HG03469 (cell line): ENCODE measurements around the gene TRAPPC5.

Experiments used
- ATAC-seq: cut with Tn5 transposase; IDR thresholded peaks from one replicate; pipeline ENCODE4 v1.9.1; 2021; ENCODE audit warnings: mild to moderate bottlenecking, moderate library complexity, moderate number of reproducible peaks; ENCODE audit not compliant: unreplicated experiment

TRAPPC5 gene

GRCh38 chr19:7645656-7646425 lies 34.8 kb upstream of the TRAPPC5 start:
- no peak for ATAC-seq

DNA sequence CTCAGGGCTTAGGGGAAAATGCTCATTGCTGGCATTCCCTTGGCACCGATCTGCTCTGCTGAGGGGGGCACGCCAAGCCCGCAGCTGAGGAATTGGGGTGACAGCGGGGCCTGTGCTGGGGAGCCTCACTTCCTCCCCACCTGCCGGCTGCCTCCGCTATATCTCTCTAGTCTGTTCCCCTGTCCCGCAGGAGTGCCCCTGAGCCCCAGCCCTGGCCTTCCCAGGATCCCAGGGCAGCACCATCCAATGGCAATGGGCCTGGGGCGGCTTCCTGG lies 34.3 kb upstream of the TRAPPC5 start:
- ATAC-seq, result no peak

DNA sequence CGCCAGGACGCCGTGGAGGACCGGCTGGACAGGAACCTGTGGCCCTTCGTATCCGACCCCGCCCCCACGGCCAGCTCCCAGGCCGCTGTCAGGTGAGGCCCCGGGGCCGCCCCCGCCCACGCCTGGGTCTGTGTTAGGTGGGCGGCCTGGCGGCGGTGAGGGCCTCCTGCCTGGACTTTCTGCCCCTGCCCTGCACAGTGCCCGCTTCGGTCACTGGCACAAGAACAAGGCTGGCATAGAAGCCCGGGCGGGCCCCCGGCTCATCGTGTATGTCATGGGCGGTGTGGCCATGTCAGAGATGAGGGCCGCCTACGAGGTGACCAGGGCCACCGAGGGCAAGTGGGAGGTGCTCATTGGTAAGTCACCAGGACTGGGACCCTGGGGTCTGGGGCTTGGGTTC lies 33.5 kb upstream of the TRAPPC5 start:
- ATAC-seq, result no peak

DNA sequence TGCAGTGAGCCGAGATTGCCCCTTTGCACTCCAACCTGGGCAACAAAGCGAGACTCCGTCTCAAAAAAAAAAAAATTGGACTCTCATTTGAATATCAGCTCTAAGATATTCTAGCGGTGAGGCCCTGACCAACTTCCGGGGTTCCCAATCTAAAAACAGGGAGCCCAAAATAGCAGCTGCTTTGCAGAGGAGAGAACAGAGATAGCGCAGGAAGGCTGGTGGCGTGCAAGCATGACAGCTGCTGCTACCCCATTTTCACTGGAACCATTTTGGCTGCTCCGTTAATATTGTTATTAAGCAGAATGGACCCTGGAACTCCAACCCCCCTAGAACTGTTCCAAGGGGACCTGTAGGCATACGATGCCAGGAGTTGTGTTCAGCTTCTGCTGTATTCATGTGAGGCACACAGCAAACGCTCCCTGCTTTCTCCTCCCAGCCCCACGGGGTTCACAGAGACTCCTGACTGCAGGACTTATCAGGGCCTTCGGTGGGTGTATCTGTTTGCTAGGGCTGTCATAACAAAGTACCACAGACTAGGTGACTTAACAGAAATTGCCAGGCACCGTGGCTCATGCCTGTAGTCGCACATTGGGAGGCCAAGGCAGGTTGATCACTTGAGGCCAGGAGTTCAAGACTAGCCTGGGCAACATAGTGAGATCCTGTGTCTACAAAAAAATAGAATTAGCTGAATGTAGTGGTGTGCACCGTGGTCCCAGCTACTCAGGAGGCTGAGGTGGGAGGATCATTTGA lies 32.2 kb upstream of the TRAPPC5 start:
- no peak for ATAC-seq

DNA sequence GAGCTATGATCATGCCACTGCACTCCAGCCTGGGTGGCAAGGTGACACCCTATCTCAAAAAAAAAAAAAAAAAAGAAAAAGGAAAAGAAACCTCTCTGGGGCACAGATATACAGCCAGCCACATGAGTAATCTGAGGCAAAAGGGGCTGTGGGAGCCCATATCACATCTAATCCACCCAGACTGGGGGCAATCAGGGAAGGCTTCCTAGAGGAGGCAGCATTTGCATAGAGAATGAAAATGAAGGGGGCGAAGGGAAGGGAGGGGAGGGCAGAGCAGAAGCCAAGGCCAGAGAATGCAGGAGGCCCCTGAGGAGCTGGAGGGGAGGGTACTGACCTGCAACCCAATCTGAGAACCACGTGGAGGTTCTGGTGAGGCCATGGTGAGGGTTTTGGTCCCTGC lies 30.5 kb upstream of the TRAPPC5 start:
- no peak for ATAC-seq

DNA sequence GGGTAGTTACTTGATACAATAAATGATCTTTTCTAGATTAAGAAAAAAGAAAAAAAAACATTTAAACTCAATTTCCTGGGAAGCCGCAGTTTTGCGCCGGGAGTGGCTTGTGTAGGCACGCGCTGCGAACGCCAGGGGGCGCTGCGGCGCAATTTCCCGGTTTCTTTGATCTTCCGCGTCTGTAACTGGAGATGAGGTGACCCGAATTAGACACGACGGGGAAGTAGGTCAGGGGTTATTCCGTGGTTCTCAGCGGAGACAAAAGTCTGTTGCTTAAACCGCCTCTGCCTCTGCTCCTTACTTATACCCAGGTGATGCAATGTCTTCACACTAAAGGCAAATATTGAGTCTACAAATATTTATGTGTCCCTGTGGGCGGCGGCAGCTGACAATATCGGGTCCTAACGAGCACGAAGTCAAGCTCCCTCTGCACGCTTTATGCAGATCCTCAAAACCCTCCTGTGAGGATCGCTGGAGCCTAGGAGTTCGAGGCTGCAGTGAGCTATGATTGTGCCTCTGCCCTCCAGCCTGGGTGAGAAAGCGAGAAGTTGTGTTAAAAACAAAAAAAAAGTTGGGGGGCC lies 28.5 kb upstream of the TRAPPC5 start:
- ATAC-seq, result no peak

GRCh38 chr19:7654401-7654800 lies 26.2 kb upstream of the TRAPPC5 start:
- no peak for ATAC-seq

- no peak for ATAC-seq
Measured at GRCh38 chr19:7655581-7655980, 25.1 kb upstream of the TRAPPC5 start.

GRCh38 chr19:7657131-7657751 lies 23.4 kb upstream of the TRAPPC5 start:
- ATAC-seq, result no peak

DNA sequence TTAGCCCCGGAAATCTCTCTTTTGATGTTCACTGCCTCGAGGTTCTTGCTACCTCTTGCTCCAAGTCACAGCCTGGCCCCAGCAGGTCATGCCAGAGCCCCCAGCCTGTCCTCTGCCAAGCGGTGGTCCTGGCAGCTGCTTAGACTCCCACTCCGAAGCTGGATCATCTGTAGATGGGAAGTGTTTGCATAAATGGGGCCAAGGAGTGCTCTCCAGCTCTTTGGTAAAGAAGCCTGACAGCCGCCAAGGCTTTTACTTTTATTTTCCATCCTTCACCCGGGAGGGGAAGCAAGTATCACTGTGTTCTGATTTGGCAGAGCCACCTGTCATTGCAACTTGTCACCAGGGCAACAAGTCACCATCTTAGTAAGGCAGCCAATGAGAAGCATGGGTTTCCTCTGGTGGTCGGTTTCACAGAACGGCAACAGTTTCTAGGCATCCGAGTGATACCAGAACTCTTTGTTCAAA lies 22.4 kb upstream of the TRAPPC5 start:
- ATAC-seq, result no peak

- no peak for ATAC-seq
Measured at GRCh38 chr19:7661744-7662538, 18.7 kb upstream of the TRAPPC5 start.

DNA sequence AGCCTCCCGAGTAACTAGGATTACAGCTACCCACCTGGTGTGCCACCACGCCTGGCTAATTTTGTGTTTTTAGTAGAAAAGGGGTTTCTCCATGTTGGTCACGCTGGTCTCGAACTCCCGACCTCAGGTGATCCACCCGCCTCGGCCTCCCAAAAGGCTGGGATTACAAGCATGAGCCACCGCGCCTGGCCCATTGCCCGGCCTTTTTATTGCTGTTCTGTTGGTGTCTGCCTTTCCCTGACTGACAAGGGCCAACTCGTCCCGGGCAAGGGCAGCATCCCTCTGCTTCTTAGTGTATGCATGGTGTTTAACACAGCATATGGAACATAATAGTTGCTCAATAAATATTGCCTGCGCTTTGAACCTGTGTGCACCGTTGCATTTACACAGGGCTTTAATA lies 18.0 kb upstream of the TRAPPC5 start:
- no peak for ATAC-seq

GRCh38 chr19:7663706-7664105 lies 16.9 kb upstream of the TRAPPC5 start:
- ATAC-seq, result no peak

GRCh38 chr19:7665076-7665475 lies 15.6 kb upstream of the TRAPPC5 start:
- ATAC-seq, result no peak

DNA sequence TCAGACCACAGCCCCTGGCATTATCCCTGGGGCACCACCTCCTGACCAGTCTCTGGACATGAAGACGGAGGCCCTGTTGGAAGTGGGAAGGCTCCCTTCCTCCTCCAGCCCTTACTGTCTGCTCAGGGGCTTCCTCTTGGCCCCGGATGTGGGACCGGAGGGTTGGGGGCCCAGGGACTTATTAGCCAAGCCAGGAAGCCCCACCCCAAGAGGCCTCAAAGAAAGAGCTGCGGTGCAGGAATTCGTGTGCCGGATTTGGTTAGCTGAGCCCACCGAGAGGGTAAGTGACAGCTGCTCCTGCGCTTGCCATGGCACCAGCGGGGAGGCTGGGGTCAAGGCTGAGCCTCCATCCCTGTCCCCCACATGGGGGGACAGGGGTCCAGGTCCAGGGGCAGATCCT lies 11.8 kb upstream of the TRAPPC5 start, which contains the start of gene RETN:
Gene RETN (plus strand): TSS at position 208 of the 400 bp plus-strand sequence. CDS start 278 bp downstream, outside the sequence.
- no peak for ATAC-seq

GRCh38 chr19:7669641-7670040 lies 11.0 kb upstream of the TRAPPC5 start:
- no peak for ATAC-seq

- ATAC-seq, result no peak
Measured at GRCh38 chr19:7670150-7670783, 10.4 kb upstream of the TRAPPC5 start.

DNA sequence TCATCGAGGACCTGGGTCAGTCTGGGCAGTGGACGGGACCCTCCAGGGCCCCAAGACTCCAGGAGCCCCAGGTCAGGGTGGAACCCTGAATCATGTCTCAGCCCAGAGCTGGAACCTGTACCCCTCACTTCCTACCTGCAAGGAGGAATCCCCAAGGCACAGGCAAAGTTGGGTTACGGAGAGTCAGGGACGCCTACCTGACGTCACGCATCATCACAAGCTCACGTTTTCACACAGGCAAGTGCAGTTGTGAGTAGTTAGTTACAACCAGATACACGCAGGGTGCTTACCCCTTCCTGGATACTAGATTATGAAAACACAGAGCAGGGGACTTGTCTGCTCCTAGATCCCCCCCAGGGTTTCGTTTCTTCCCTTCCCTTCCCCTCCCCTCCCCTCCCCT lies 9.8 kb upstream of the TRAPPC5 start:
- no peak for ATAC-seq

GRCh38 chr19:7672522-7672921 lies 8.1 kb upstream of the TRAPPC5 start:
- ATAC-seq, result no peak
